Epithelial cell of esophagus (primary cell): ENCODE results near the gene WASHC4.

ENCODE experiments used
- DNase-seq: peaks from one replicate; pipeline ENCODE4 v3.0.0; 2010; ENCODE audit warnings: low read depth
- H3K4me3 ChIP-seq: 2 replicates; pipeline ENCODE4 v1.5.1; 2011; ENCODE audit warnings: mild to moderate bottlenecking, low read length, control low read depth
- TF ChIP-seq, protein P1 (sequence below): IDR thresholded peaks from 2 replicates; pipeline ENCODE4 v1.5.1; 2011; ENCODE audit warnings: low read depth, mild to moderate bottlenecking, low read length, control low read depth, inconsistent platforms; ENCODE audit not compliant: insufficient read depth; ENCODE audit errors: missing control alignments

WASHC4 gene

DNA sequence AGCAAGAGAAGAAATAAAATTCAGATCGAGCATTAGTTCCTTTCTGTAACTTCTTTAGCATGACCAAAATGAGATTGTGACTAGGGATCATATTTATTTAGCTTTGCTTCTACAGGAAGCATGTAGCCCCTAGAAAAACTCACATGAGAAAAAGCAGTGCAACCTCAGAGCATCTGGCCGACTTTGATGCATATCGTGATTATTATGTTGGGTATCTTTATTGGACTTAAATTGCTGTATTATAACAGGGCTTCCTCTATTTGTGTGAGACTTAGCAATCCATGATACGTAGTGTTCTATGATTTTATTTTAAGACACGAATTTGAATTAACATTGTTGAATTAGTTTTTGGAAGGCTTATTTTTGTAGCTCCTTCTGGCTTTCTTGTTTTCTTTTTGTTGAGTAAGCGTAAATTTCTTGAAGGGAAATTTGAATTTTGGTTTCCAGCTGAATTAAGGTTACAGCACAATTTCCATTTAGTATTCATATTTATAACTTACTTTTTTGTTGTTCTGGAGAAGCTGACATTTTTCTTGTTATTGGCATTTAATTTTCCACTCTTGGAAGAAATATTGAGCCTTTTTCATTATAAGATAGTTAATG, 33.9 kb downstream of the WASHC4 start:
- TF ChIP-seq, protein P1, sequence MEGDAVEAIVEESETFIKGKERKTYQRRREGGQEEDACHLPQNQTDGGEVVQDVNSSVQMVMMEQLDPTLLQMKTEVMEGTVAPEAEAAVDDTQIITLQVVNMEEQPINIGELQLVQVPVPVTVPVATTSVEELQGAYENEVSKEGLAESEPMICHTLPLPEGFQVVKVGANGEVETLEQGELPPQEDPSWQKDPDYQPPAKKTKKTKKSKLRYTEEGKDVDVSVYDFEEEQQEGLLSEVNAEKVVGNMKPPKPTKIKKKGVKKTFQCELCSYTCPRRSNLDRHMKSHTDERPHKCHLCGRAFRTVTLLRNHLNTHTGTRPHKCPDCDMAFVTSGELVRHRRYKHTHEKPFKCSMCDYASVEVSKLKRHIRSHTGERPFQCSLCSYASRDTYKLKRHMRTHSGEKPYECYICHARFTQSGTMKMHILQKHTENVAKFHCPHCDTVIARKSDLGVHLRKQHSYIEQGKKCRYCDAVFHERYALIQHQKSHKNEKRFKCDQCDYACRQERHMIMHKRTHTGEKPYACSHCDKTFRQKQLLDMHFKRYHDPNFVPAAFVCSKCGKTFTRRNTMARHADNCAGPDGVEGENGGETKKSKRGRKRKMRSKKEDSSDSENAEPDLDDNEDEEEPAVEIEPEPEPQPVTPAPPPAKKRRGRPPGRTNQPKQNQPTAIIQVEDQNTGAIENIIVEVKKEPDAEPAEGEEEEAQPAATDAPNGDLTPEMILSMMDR = no peak
- no peak overlapping the region for H3K4me3 ChIP-seq
- no peak for DNase-seq

DNA sequence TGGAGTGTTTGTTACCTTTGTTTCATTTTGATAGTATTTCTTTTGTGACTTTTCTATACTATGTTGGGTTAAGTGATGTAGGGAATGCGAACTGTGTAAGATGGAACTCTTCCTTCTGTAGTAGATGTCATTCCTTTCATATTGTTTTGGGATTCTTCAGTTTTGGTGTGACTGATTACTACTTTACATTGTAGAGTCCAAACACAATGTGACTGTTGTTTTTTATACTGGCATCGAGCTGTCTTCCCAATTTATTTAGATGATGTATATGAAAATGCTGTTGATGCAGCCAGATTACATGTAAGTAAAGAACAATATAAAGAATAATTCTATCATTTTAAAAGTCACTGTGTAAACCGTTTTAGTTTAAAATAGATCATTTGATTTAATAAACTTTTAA, 34.7 kb downstream of the WASHC4 start:
- H3K4me3 ChIP-seq = no peak overlapping the region
- DNase-seq = no peak
- TF ChIP-seq, protein P1 = no peak

DNA sequence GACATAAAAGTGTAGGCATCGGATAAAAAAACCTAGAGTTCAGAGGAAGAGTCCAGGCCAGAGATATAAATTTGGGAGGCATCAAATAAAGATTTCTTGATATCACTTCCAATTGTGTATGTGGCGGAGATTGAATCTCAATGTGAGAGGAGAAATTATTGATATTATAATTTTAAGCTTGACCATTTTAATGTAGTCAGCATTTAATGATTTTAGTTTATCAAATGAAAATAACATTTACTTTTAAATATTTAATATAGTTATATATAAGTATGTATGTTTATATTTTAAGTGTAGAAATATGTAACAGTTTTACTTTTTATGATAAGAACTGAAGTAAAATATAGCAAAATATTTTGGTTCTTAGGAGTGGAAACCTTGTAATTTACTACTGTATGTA, 48.7 kb downstream of the WASHC4 start:
- no peak for DNase-seq
- no peak overlapping the region for H3K4me3 ChIP-seq
- TF ChIP-seq, protein P1 = no peak

DNA sequence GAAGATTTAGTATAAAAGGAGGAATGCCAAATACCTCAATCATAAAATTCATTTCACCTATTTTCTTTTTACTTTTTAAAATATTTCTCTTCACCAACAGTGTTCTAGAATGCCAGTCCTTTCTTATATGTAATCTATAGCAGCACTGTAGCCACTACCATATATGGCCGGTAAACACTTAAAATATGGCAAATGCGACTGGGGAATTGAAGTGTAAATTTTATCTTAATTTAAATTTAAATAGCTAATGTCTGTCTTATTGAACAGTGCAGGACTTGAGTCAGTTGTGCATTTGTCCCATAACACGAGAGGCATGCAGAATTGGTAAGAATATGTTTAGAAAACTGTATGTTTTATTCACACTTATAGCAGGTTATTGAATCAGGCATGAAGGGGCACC, 50.1 kb downstream of the WASHC4 start:
- no peak overlapping the region for H3K4me3 ChIP-seq
- TF ChIP-seq, protein P1 = no peak
- no peak for DNase-seq

DNA sequence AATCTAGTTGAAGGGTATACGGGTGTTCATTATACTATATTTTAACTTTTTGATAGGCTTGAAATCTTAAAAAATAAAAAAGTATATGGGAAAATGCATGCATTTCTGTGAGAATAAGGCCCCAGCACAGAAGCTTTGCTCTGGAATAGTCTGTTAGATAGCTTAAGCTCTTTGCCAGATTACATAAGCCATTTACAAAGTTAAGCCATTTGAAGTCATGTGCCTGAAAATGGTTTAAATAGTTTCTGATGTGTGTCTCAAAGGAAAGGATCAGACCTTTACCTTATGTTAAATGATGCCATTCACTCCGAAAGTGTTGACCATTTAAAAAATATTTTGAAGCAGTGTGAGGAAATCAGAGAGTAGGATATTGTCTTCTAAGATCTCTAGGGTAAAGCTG, 51.3 kb downstream of the WASHC4 start:
- no peak for DNase-seq
- H3K4me3 ChIP-seq = no peak overlapping the region
- TF ChIP-seq, protein P1 = no peak

DNA sequence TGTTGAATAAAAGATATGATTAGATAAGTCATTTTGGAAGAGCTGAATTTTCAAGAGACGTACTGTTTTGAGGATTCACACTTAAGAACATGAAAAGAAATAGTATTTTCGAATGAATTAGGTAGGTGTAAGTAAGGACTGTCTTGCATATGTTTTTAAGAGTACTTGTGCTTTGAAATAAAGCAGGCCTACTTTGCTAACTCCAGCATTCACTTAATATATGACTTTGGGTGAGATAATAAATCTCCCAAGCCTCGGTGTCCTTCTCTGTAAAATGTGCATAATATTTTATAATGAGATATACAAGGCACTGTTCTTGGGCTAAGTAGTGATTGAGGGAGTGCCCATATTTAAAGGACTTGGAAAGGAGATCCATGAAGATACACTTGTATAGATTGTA, 54.6 kb downstream of the WASHC4 start:
- H3K4me3 ChIP-seq = no peak overlapping the region
- no peak for DNase-seq
- TF ChIP-seq, protein P1 = no peak

DNA sequence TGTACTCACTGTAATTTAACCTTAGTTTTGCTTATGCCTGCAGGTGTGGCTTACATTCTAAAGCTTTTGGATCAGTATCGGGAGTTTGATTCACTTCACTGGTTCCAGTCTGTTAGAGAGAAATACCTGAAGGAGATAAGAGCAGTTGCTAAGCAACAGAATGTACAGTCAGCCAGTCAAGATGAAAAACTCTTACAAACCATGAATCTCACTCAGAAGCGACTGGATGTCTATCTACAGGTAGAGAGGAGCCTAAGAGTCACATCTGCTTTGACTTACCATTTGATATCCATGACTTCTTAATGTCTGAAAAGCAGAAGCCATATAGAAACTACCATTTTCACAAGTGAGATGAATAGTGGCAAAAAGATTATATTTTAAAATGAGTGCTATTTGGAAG, 56.5 kb downstream of the WASHC4 start:
- no peak for DNase-seq
- H3K4me3 ChIP-seq = no peak overlapping the region
- TF ChIP-seq, protein P1 = no peak
